IPS-18c (cell line): ENCODE results near the gene TUBD1.
"Not testable (repeated sequence)": the region's sequence is repeated elsewhere in the genome, so short reads cannot be mapped to it uniquely, and the experiment has no call there.

Source experiments
- H3K4me3 ChIP-seq: 2 replicates; pipeline ENCODE4 v1.7.0; 2013; ENCODE audit warnings: low read depth, mild to moderate bottlenecking, low read length, moderate library complexity; ENCODE audit not compliant: insufficient read depth
- H3K9me3 ChIP-seq: one replicate; pipeline ENCODE4 v1.6.1; 2013; ENCODE audit warnings: mild to moderate bottlenecking, low read length, moderate library complexity; ENCODE audit not compliant: control insufficient read depth, insufficient read depth

The TUBD1 gene

GRCh38 chr17:59888145-59888750, 4.5 kb downstream of the TUBD1 start:
- H3K4me3 ChIP-seq, result no peak overlapping the region

GRCh38 chr17:59884861-59885260, 7.9 kb downstream of the TUBD1 start:
- H3K4me3 ChIP-seq, result no peak overlapping the region
- H3K9me3 ChIP-seq, result no peaks in the 10 kb centered on the region

More at GRCh38 chr17:59888145-59888750, 4.5 kb downstream of the TUBD1 start:
- no peaks in the 10 kb centered on the region for H3K9me3 ChIP-seq

GRCh38 chr17:59878624-59879023, 14.1 kb downstream of the TUBD1 start:
- Histone ChIP-seq H3K4me3 (no peak overlapping the region), H3K9me3 (no peaks in the 10 kb centered on the region)

GRCh38 chr17:59877965-59878364, 14.8 kb downstream of the TUBD1 start:
- no peak overlapping the region for H3K4me3 ChIP-seq
- H3K9me3 ChIP-seq, result no peaks in the 10 kb centered on the region

- H3K4me3 ChIP-seq, result no peak overlapping the region
- H3K9me3 ChIP-seq, result no peaks in the 10 kb centered on the region
These were observed 16.6 kb downstream of the TUBD1 start for GRCh38 chr17:59876107-59876506.

GRCh38 chr17:59874376-59874775, 18.4 kb downstream of the TUBD1 start:
- Histone ChIP-seq H3K4me3 (no peak overlapping the region), H3K9me3 (no peaks in the 10 kb centered on the region)

GRCh38 chr17:59873414-59873813, 19.3 kb downstream of the TUBD1 start:
- H3K9me3 ChIP-seq, H3K4me3 ChIP-seq: not testable (repeated sequence)

- no peak overlapping the region for H3K4me3 ChIP-seq
- H3K9me3 ChIP-seq, result no peaks in the 10 kb centered on the region
These were observed 20.4 kb downstream of the TUBD1 start for GRCh38 chr17:59872351-59872750.

GRCh38 chr17:59870482-59870881, 22.3 kb downstream of the TUBD1 start:
- Histone ChIP-seq H3K9me3 (no peaks in the 10 kb centered on the region), H3K4me3 (no peak overlapping the region)

- no peak overlapping the region for H3K4me3 ChIP-seq
- H3K9me3 ChIP-seq, result no peaks in the 10 kb centered on the region
These were observed 22.9 kb downstream of the TUBD1 start for GRCh38 chr17:59869941-59870218.

- H3K9me3 ChIP-seq, result peaks cover 2% of the 10 kb centered on the region
- H3K4me3 ChIP-seq, result no peak overlapping the region
These were observed 29.1 kb downstream of the TUBD1 start for GRCh38 chr17:59863616-59864015.

- H3K9me3 ChIP-seq, result peaks cover 2% of the 10 kb centered on the region
- no peak overlapping the region for H3K4me3 ChIP-seq
These were observed 33.2 kb downstream of the TUBD1 start for GRCh38 chr17:59859444-59860025.

GRCh38 chr17:59858932-59859331, 33.8 kb downstream of the TUBD1 start:
- Histone ChIP-seq H3K9me3 (no peaks in the 10 kb centered on the region), H3K4me3 (no peak overlapping the region)

GRCh38 chr17:59858167-59858816, 34.5 kb downstream of the TUBD1 start:
- no peak overlapping the region for H3K4me3 ChIP-seq
- H3K9me3 ChIP-seq, result no peaks in the 10 kb centered on the region

- H3K9me3 ChIP-seq, result no peaks in the 10 kb centered on the region
- no peak overlapping the region for H3K4me3 ChIP-seq
These were observed 35.6 kb downstream of the TUBD1 start for GRCh38 chr17:59856859-59857794.

GRCh38 chr17:59853919-59854729, 38.6 kb downstream of the TUBD1 start:
- not testable (repeated sequence) for H3K9me3 ChIP-seq, H3K4me3 ChIP-seq
